CD8-positive, alpha-beta memory T cell (primary cell): ENCODE data around the gene ZNF148. TPM values are rescaled to one million over a fixed set of nuclear protein-coding genes. Genes with fewer than 3 reads are reported as not detected.

Experiments
- CTCF ChIA-PET: fragments of 350-600 bp; sonication (Branson Sonifier 250); formaldehyde crosslinking; loops from one replicate; lab custom pipeline; 2021; ENCODE audit warnings: antibody characterized with exemption; lab: Charles Lee
- POLR2A ChIA-PET: fragments of 350-600 bp; sonication (Branson Sonifier 250); formaldehyde crosslinking; loops from one replicate; lab custom pipeline; 2021; ENCODE audit warnings: antibody characterized with exemption; lab: Charles Lee
- DNase-seq, 5 donors: peaks; one replicate each; pipeline versions ENCODE4 v3.0.0 to v3.0.0-alpha.2; 2020 to 2022; ENCODE audit warnings: mixed read lengths in 1 of 5
- H3K27ac ChIP-seq: one replicate; pipeline ENCODE4 v1.7.0; 2013; ENCODE audit warnings: low read depth, mild to moderate bottlenecking, low read length, moderate library complexity
- H3K27me3 ChIP-seq: 2 replicates; pipeline ENCODE4 v1.7.0; 2013; ENCODE audit warnings: low read length, mild to moderate bottlenecking; ENCODE audit not compliant: insufficient read depth, poor library complexity, severe bottlenecking
- H3K36me3 ChIP-seq: 2 replicates; pipeline ENCODE4 v1.7.0; 2013; ENCODE audit warnings: mild to moderate bottlenecking, low read length, moderate library complexity; ENCODE audit not compliant: insufficient read depth
- H3K4me1 ChIP-seq: 2 replicates; pipeline ENCODE4 v1.7.0; 2013; ENCODE audit warnings: mild to moderate bottlenecking, low read length, moderate library complexity; ENCODE audit not compliant: insufficient read depth
- H3K4me3 ChIP-seq: 2 replicates; pipeline ENCODE4 v1.7.0; 2013; ENCODE audit warnings: mild to moderate bottlenecking, low read length
- H3K9me3 ChIP-seq: 2 replicates; pipeline ENCODE4 v1.7.0; 2013; ENCODE audit warnings: mild to moderate bottlenecking, low read length
- H3K27ac Mint-ChIP-seq, 8 donors: one replicate each; pipeline ENCODE4 v1.8.0; 2020 to 2021; ENCODE audit warnings: mixed read lengths in 8 of 8, mild to moderate bottlenecking in 6 of 8, inconsistent platforms in 3 of 8, moderate library complexity in 3 of 8
- H3K27me3 Mint-ChIP-seq, 2 donors: one replicate each; pipeline ENCODE4 v1.8.0; 2020 to 2021; ENCODE audit warnings: mixed read lengths in 2 of 2, mild to moderate bottlenecking in 1 of 2, moderate library complexity in 1 of 2
- H3K36me3 Mint-ChIP-seq, 3 donors: one replicate each; pipeline ENCODE4 v1.8.0; 2020 to 2021; ENCODE audit warnings: mixed read lengths in 3 of 3, inconsistent platforms in 1 of 3, mild to moderate bottlenecking in 1 of 3
- H3K4me1 Mint-ChIP-seq, 3 donors: one replicate each; pipeline ENCODE4 v1.8.0; 2020 to 2021; ENCODE audit warnings: mixed read lengths in 3 of 3, inconsistent platforms in 1 of 3, mild to moderate bottlenecking in 1 of 3
- H3K4me3 Mint-ChIP-seq, 7 donors: one replicate each; pipeline ENCODE4 v1.8.0; 2020 to 2021; ENCODE audit warnings: mixed read lengths in 7 of 7, mild to moderate bottlenecking in 6 of 7, moderate library complexity in 4 of 7, inconsistent platforms in 2 of 7
- H3K9me3 Mint-ChIP-seq, 5 donors: one replicate each; pipeline ENCODE4 v1.8.0; 2020 to 2022; ENCODE audit warnings: mixed read lengths in 5 of 5, mild to moderate bottlenecking in 3 of 5, moderate library complexity in 2 of 5, inconsistent platforms in 1 of 5
- polyA plus RNA-seq: library from polyadenylated mRNA; unstranded; fragments of 300-500 nt; fragmentation: Illumina TruSeq; gene quantifications from one replicate; pipeline ENCODE4 v1.2.3, GENCODE V29; 2021
- total RNA-seq, 2 experiments: library from RNA; stranded (reverse); gene quantifications; one replicate each; pipeline ENCODE4 v1.2.3, GENCODE V29; 2021

The ZNF148 gene
- total and polyA plus RNA-seq, 3 experiments from 2014 or later, result 35.4 to 69.6 (median 39.3) TPM

- Histone ChIP-seq H3K36me3 (no peaks in the 10 kb centered on the region), H3K27ac (no peak overlapping the region), H3K4me3 (no peak overlapping the region), H3K27me3 (no peaks in the 10 kb centered on the region), H3K4me1 (peaks cover 15% of the 10 kb centered on the region), H3K9me3 (no peaks in the 10 kb centered on the region)
- Mint-ChIP-seq H3K27me3 (peaks cover 8 to 10% of the 10 kb centered on the region in 2 donors), H3K27ac (no peak overlapping the region), H3K4me1 (peaks cover 10 to 15% (median 15%) of the 10 kb centered on the region in 3 donors), H3K9me3 (no peaks in the 10 kb centered on the region), H3K36me3 (no peaks in the 10 kb centered on the region), H3K4me3 (no peak overlapping the region)
- no peak for DNase-seq
- POLR2A ChIA-PET, result no interaction called here
- CTCF ChIA-PET, result no interaction called here
Observed at GRCh38 chr3:125386811-125387210, 11.7 kb upstream of the ZNF148 start.

DNA sequence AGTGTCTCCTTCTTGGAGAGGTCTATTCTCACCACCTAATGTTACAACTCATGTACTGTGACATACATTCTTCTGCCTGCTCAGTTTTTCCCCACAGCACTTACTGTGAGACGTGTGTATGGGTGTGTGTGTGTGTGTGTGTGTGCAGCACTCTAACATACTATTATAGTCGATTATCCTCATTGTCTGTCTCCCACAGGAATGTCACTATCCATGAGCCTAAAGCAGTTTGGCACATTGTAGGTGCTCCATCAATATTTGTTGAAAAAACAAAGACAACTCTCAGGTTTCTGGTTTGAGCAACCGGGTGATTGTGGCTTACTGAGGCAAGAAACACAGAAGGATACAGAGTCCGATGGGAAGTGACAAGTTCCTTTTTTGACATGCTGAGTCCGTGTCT, 8.6 kb upstream of the ZNF148 start:
- H3K27me3 Mint-ChIP-seq, result peaks cover 8 to 10% of the 10 kb centered on the region in 2 donors
- no peaks in the 10 kb centered on the region for H3K36me3 Mint-ChIP-seq
- no peak overlapping the region for H3K4me3 Mint-ChIP-seq
- ChIA-PET POLR2A (no interaction called here), CTCF (no interaction called here)
- H3K4me1 Mint-ChIP-seq, result peaks cover 2 to 9% (median 9%) of the 10 kb centered on the region in 3 donors
- no peaks in the 10 kb centered on the region for H3K36me3 ChIP-seq
- H3K27ac ChIP-seq, result no peak overlapping the region
- H3K27me3 ChIP-seq, result no peaks in the 10 kb centered on the region
- H3K4me3 ChIP-seq, result no peak overlapping the region
- H3K9me3 ChIP-seq, result no peaks in the 10 kb centered on the region
- H3K4me1 ChIP-seq, result peaks cover 10% of the 10 kb centered on the region
- no peak for DNase-seq
- H3K27ac Mint-ChIP-seq, result no peak overlapping the region
- H3K9me3 Mint-ChIP-seq, result no peaks in the 10 kb centered on the region

DNA sequence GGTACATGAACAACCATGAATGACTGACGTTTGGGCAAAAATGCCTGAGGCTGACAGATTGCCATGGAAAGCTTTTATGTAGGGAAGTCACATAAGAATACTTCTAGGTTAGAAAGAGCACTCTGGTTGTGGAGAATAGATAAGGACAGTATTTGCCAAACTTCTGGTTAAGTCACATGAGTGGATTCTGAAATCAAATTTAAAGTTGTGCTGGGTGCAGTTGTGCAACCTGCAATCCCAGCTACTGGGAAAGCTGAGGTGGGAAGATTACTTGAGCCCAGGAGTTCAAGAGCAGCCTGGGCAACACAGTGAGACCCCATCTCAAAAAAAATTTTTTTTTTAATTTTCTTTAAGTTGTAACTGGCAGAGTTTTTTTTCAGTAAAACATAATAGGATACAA, 7.2 kb upstream of the ZNF148 start:
- Mint-ChIP-seq H3K36me3 (no peaks in the 10 kb centered on the region), H3K27me3 (peaks cover 8 to 10% of the 10 kb centered on the region in 2 donors)

GRCh38 chr3:125381743-125382142, 6.6 kb upstream of the ZNF148 start:
- Mint-ChIP-seq H3K4me1 (peaks cover 2 to 9% (median 9%) of the 10 kb centered on the region in 3 donors), H3K27me3 (peaks cover 8 to 10% of the 10 kb centered on the region in 2 donors), H3K36me3 (no peaks in the 10 kb centered on the region), H3K9me3 (no peaks in the 10 kb centered on the region), H3K27ac (peak overlapping the region in 2 of 8 donors; percentile 12 to 19), H3K4me3 (no peak overlapping the region)
- H3K4me3 ChIP-seq, result no peak overlapping the region
- POLR2A ChIA-PET, result no interaction called here
- no peak overlapping the region for H3K27ac ChIP-seq
- H3K9me3 ChIP-seq, result no peaks in the 10 kb centered on the region
- CTCF ChIA-PET, result no interaction called here
- peaks cover 10% of the 10 kb centered on the region for H3K4me1 ChIP-seq
- H3K36me3 ChIP-seq, result no peaks in the 10 kb centered on the region
- DNase-seq, result peak in 1 of 5 donors; percentile 21
- no peaks in the 10 kb centered on the region for H3K27me3 ChIP-seq

More for the DNA sequence above, 7.2 kb upstream of the ZNF148 start:
- no peak overlapping the region for H3K27ac ChIP-seq
- no peaks in the 10 kb centered on the region for H3K9me3 ChIP-seq
- ChIA-PET CTCF (no interaction called here), POLR2A (no interaction called here)
- DNase-seq, result no peak
- peaks cover 2 to 9% (median 9%) of the 10 kb centered on the region in 3 donors for H3K4me1 Mint-ChIP-seq
- no peak overlapping the region for H3K4me3 ChIP-seq
- no peaks in the 10 kb centered on the region for H3K27me3 ChIP-seq
- H3K4me3 Mint-ChIP-seq, result no peak overlapping the region
- no peaks in the 10 kb centered on the region for H3K9me3 Mint-ChIP-seq
- no peaks in the 10 kb centered on the region for H3K36me3 ChIP-seq
- peaks cover 10% of the 10 kb centered on the region for H3K4me1 ChIP-seq
- H3K27ac Mint-ChIP-seq, result no peak overlapping the region

DNA sequence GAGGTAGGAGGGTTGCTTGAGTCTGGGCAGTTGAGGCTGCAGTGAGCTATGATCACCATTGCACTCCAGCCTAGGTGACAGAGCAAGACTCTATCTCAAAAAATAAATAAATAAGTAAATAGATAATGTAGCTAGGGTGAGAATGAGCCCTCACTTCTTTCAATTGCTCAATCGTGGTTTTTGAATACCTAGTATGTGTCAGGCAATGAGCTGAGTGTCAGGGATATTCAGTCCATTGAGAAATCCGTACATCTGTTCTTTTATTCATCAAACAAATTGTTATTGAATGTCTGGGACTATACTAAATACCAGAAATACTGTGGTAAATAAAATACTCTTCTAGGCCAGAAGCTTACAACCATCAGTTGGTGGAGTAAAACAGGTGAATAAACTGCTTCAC, 6.2 kb upstream of the ZNF148 start:
- Histone ChIP-seq H3K36me3 (no peaks in the 10 kb centered on the region), H3K4me3 (no peak overlapping the region), H3K27me3 (no peaks in the 10 kb centered on the region), H3K27ac (no peak overlapping the region), H3K4me1 (peaks cover 11% of the 10 kb centered on the region), H3K9me3 (no peaks in the 10 kb centered on the region)
- peaks cover 8 to 10% of the 10 kb centered on the region in 2 donors for H3K27me3 Mint-ChIP-seq
- POLR2A ChIA-PET, result no interaction called here
- H3K27ac Mint-ChIP-seq, result no peak overlapping the region
- no peaks in the 10 kb centered on the region for H3K36me3 Mint-ChIP-seq
- CTCF ChIA-PET, result no interaction called here
- no peaks in the 10 kb centered on the region for H3K9me3 Mint-ChIP-seq
- DNase-seq, result no peak
- H3K4me1 Mint-ChIP-seq, result peaks cover 2 to 10% (median 10%) of the 10 kb centered on the region in 3 donors
- no peak overlapping the region for H3K4me3 Mint-ChIP-seq

GRCh38 chr3:125379483-125379882, 4.4 kb upstream of the ZNF148 start:
- Mint-ChIP-seq H3K4me3 (no peak overlapping the region), H3K9me3 (no peaks in the 10 kb centered on the region), H3K27me3 (peaks cover 3 to 10% of the 10 kb centered on the region in 2 donors), H3K4me1 (peaks cover 11 to 23% (median 22%) of the 10 kb centered on the region in 3 donors), H3K36me3 (peaks cover 0 to 8% (median 0%) of the 10 kb centered on the region in 3 donors), H3K27ac (no peak overlapping the region)
- no peaks in the 10 kb centered on the region for H3K9me3 ChIP-seq
- H3K4me1 ChIP-seq, result peaks cover 18% of the 10 kb centered on the region
- ChIA-PET CTCF (no interaction called here), POLR2A (no interaction called here)
- no peak overlapping the region for H3K27ac ChIP-seq
- no peaks in the 10 kb centered on the region for H3K27me3 ChIP-seq
- H3K36me3 ChIP-seq, result no peaks in the 10 kb centered on the region
- DNase-seq, result no peak
- no peak overlapping the region for H3K4me3 ChIP-seq

DNA sequence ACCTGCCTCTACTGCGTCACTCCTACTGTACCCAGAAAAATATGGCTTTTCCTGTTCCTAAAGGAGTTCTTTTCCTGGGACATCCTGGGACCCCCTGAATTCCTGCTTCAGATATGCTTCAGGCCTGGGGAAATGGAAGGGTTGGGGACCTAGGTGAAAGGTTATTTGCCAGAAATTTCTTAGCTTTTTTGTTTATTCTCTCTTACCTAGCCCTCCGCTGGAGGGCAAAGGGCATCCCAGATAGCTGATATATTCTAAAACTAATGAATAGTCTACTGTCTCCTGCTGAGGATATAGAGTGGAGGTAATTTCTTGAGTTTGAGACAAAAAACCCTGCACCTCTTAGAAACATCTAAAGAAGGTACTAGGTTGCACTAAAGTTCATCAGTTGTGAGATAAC, 3.6 kb upstream of the ZNF148 start:
- DNase-seq, result no peak
- peaks cover 3 to 4% of the 10 kb centered on the region in 2 donors for H3K27me3 Mint-ChIP-seq
- no peak overlapping the region for H3K27ac Mint-ChIP-seq
- Histone ChIP-seq H3K27me3 (no peaks in the 10 kb centered on the region), H3K27ac (no peak overlapping the region), H3K4me3 (no peak overlapping the region), H3K9me3 (no peaks in the 10 kb centered on the region), H3K4me1 (peaks cover 25% of the 10 kb centered on the region), H3K36me3 (no peaks in the 10 kb centered on the region)
- H3K36me3 Mint-ChIP-seq, result peaks cover 0 to 10% (median 0%) of the 10 kb centered on the region in 3 donors
- no peak overlapping the region for H3K4me3 Mint-ChIP-seq
- no peaks in the 10 kb centered on the region for H3K9me3 Mint-ChIP-seq
- CTCF ChIA-PET, result no interaction called here
- POLR2A ChIA-PET, result no interaction called here
- H3K4me1 Mint-ChIP-seq, result peaks cover 19 to 30% (median 29%) of the 10 kb centered on the region in 3 donors

DNA sequence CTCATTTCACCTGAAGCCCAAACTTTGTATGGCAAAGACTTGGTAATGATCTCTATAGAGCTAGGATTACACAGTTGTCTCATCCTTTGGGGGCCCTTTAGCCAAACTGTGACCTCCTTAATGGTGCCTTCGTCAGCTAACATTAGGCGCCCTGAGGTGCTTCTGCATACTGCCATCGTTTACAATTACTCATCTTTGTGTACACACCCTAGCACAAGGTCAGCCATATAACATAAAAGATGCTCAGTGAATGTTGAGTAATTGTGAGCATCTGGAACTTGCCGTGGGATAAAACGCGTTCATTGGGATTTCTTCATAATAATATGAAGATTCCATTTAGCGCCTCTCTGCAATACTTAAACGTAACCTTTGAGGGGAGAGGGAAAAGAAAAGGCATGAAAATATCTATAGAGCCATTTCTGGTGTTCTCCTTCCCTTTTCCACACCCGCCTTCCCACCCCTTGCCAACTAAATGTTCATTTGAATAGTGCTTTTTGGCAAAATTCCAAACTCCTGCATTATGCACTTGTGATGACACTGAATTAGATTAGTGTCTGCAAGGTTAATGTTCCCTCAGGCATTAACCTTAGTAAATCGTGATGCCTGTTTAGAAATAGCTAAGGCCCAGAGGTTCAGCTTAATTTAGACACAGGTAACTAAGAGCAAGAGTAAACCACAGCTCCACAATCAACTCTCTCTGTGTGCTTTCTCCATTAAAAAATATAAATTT, 990 bp upstream of the ZNF148 start:
- Histone ChIP-seq H3K36me3 (no peaks in the 10 kb centered on the region), H3K9me3 (no peaks in the 10 kb centered on the region), H3K4me1 (peaks cover 23% of the 10 kb centered on the region), H3K27me3 (no peaks in the 10 kb centered on the region), H3K27ac (peak overlapping the region; percentile 94), H3K4me3 (peak overlapping the region; percentile 96)
- H3K4me3 Mint-ChIP-seq, result peak overlapping the region; percentile 95 to 100 (median 96)
- H3K36me3 Mint-ChIP-seq, result peaks cover 0 to 18% (median 4%) of the 10 kb centered on the region in 3 donors
- DNase-seq, result no peak
- POLR2A ChIA-PET, result interaction anchor here (0.7 kb wide), 1 partner anchor 47 kb away, joined by 4 read pairs; no protein-coding TSS in a partner anchor
- peaks cover 32 to 44% (median 44%) of the 10 kb centered on the region in 3 donors for H3K4me1 Mint-ChIP-seq
- H3K9me3 Mint-ChIP-seq, result no peaks in the 10 kb centered on the region
- CTCF ChIA-PET, result interaction anchor here (1.1 to 1.4 kb wide), 3 partner anchors 62 to 447 kb away, joined by 3 to 4 read pairs (median 3); no protein-coding TSS in a partner anchor
- no peaks in the 10 kb centered on the region for H3K27me3 Mint-ChIP-seq
- H3K27ac Mint-ChIP-seq, result peak overlapping the region; percentile 98 to 99 (median 99)
